ENCODE data around the gene HLCS.

Gene HLCS

GRCh38 chr21:36700971-36701755 lies 265.3 kb downstream of the HLCS start:
- H3K4me3 ChIP-seq (ENCODE audit: low read depth, low read length): peak overlapping the region; percentile 56
- no peak for TF ChIP-seq CTCF (IDR thresholded peaks at IDR 0.05; ENCODE audit: low read depth, low read length)

Measured in WI38 (cell line).